HG02588 (cell line): Measurements from ENCODE around the gene DRGX.

Experiments
- ATAC-seq: cut with Tn5 transposase; IDR thresholded peaks from one replicate; pipeline ENCODE4 v1.9.1; 2021; ENCODE audit warnings: mild to moderate bottlenecking, moderate library complexity; ENCODE audit not compliant: unreplicated experiment

DRGX gene

GRCh38 chr10:49322371-49323170, 73.3 kb downstream of the DRGX start:
- ATAC-seq: no peak

- ATAC-seq: no peak
Measured at GRCh38 chr10:49321021-49321420, 74.9 kb downstream of the DRGX start.

- ATAC-seq: no peak
Measured at GRCh38 chr10:49320191-49320590, 75.7 kb downstream of the DRGX start.

- ATAC-seq: no peak
Measured at GRCh38 chr10:49319206-49319605, 76.7 kb downstream of the DRGX start.

- ATAC-seq: no peak
Measured at GRCh38 chr10:49318755-49319154, 77.1 kb downstream of the DRGX start.

GRCh38 chr10:49318028-49318427, 77.9 kb downstream of the DRGX start:
- no peak for ATAC-seq

- no peak for ATAC-seq
Measured at GRCh38 chr10:49314806-49315205, 81.1 kb downstream of the DRGX start.
